ENCODE results near the gene B4GALT3.

The B4GALT3 gene

DNA sequence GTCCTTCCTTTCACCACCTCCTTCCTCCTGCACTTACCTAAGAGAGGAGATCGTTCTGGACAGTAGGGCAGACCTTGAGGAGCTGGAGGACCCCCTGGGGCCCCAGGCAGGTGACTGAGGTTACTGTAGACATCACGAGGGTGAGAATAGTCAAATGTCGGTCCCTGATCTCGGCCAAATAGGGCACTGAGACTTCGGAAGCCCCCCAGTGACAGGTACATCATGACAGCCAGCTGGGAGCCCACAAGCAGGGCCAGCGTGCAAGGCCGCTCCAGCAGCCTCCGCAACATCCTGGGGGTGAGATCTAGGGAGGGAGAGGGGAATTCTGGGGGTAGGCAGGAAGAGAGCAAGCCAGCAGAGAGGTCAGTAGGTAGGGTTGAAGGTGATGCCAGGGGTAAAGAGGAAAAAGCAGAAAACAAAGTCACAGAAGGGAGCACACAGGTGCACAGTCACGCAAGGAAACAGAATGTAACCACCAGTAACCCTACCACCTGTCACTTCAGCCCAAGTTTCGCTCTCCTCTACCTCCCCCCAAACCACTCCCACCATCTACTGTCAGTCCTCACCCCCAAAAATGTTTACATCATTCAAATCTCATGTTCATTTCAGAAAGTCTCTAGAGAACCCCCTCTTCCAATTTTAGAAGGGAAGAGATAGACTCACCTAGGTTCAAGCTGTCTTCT lies 1.4 kb downstream of the B4GALT3 start:
- no peak for ATAC-seq
- TF ChIP-seq OSR1 (CRISPR knock-in tag; IDR thresholded peaks at IDR 0.05) = no peak
- TF ChIP-seq ZFP30 (CRISPR knock-in tag; IDR thresholded peaks at IDR 0.05) = no peak
- no peak for TF ChIP-seq ZNF565 (CRISPR knock-in tag; conservative IDR thresholded peaks at IDR 0.05; ENCODE audit: low read depth)
- TF ChIP-seq TCF4 (CRISPR knock-in tag; IDR thresholded peaks at IDR 0.05; ENCODE audit: borderline replicate concordance) = no peak
- TF ChIP-seq ARNTL (CRISPR knock-in tag; IDR thresholded peaks at IDR 0.05; ENCODE audit: borderline replicate concordance, low read depth) = no peak
- TF ChIP-seq, protein P1, sequence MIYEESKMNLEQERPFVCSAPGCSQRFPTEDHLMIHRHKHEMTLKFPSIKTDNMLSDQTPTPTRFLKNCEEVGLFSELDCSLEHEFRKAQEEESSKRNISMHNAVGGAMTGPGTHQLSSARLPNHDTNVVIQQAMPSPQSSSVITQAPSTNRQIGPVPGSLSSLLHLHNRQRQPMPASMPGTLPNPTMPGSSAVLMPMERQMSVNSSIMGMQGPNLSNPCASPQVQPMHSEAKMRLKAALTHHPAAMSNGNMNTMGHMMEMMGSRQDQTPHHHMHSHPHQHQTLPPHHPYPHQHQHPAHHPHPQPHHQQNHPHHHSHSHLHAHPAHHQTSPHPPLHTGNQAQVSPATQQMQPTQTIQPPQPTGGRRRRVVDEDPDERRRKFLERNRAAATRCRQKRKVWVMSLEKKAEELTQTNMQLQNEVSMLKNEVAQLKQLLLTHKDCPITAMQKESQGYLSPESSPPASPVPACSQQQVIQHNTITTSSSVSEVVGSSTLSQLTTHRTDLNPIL (CRISPR knock-in tag; IDR thresholded peaks at IDR 0.05; ENCODE audit: low read depth) = no peak
- no peak for TF ChIP-seq ESRRG (CRISPR knock-in tag; IDR thresholded peaks at IDR 0.05)
- TF ChIP-seq ZC3H10 (CRISPR knock-in tag; IDR thresholded peaks at IDR 0.05) = no peak
- TF ChIP-seq PATZ1 (CRISPR knock-in tag; IDR thresholded peaks at IDR 0.05; ENCODE audit: borderline replicate concordance) = no peak
- TF ChIP-seq ISL1 (CRISPR knock-in tag; IDR thresholded peaks at IDR 0.05) = no peak
- no peak for TF ChIP-seq TOX (CRISPR knock-in tag; IDR thresholded peaks at IDR 0.05; ENCODE audit: borderline replicate concordance)
- no peak for TF ChIP-seq ZNF8 (CRISPR knock-in tag; IDR thresholded peaks at IDR 0.05)
- TF ChIP-seq BACH2 (CRISPR knock-in tag; IDR thresholded peaks at IDR 0.05; ENCODE audit: borderline replicate concordance) = no peak

DNA sequence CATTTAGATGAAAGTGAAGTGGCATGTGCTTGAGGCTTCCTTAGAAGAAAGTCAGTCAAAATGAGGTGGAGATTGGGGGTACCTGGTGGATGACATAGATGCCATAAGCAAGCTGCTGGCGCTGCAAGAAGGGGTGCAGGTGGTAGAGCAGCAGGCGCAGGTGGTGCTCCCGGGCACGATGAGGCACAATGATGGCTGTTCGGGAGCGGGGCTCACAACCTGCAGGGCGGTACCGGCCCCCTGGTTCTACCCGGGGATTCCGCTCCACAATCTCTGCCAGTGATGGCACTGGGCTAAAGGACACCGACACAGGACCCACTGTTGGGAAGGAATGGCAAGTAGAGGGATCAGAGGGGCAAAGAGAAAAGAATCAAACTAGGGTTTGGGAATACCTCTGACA lies 2.4 kb downstream of the B4GALT3 start:
- ATAC-seq = no peak
- TF ChIP-seq, protein P1 (CRISPR knock-in tag; IDR thresholded peaks at IDR 0.05; ENCODE audit: low read depth) = no peak
- TF ChIP-seq ZFP30 (CRISPR knock-in tag; IDR thresholded peaks at IDR 0.05) (no peak), TSHZ2 (CRISPR knock-in tag; IDR thresholded peaks at IDR 0.05) (no peak), BACH2 (CRISPR knock-in tag; IDR thresholded peaks at IDR 0.05; ENCODE audit: borderline replicate concordance) (no peak), PATZ1 (CRISPR knock-in tag; IDR thresholded peaks at IDR 0.05; ENCODE audit: borderline replicate concordance) (no peak)

- ATAC-seq = no peak
- TF ChIP-seq ZNF70 (CRISPR knock-in tag; IDR thresholded peaks at IDR 0.05) (no peak), OSR1 (CRISPR knock-in tag; IDR thresholded peaks at IDR 0.05) (no peak), ESRRG (CRISPR knock-in tag; IDR thresholded peaks at IDR 0.05) (no peak), ZNF565 (CRISPR knock-in tag; conservative IDR thresholded peaks at IDR 0.05; ENCODE audit: low read depth) (no peak), ARNTL (CRISPR knock-in tag; IDR thresholded peaks at IDR 0.05; ENCODE audit: borderline replicate concordance, low read depth) (no peak), TOX (CRISPR knock-in tag; IDR thresholded peaks at IDR 0.05; ENCODE audit: borderline replicate concordance) (no peak), BACH2 (CRISPR knock-in tag; IDR thresholded peaks at IDR 0.05; ENCODE audit: borderline replicate concordance) (no peak), ISL1 (CRISPR knock-in tag; IDR thresholded peaks at IDR 0.05) (no peak), TSHZ2 (CRISPR knock-in tag; IDR thresholded peaks at IDR 0.05) (no peak), ZNF8 (CRISPR knock-in tag; IDR thresholded peaks at IDR 0.05) (no peak)
- TF ChIP-seq, protein P2, sequence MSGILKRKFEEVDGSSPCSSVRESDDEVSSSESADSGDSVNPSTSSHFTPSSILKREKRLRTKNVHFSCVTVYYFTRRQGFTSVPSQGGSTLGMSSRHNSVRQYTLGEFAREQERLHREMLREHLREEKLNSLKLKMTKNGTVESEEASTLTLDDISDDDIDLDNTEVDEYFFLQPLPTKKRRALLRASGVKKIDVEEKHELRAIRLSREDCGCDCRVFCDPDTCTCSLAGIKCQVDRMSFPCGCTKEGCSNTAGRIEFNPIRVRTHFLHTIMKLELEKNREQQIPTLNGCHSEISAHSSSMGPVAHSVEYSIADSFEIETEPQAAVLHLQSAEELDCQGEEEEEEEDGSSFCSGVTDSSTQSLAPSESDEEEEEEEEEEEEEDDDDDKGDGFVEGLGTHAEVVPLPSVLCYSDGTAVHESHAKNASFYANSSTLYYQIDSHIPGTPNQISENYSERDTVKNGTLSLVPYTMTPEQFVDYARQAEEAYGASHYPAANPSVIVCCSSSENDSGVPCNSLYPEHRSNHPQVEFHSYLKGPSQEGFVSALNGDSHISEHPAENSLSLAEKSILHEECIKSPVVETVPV (CRISPR knock-in tag; IDR thresholded peaks at IDR 0.05) = no peak
- TF ChIP-seq, protein P1 (CRISPR knock-in tag; IDR thresholded peaks at IDR 0.05; ENCODE audit: low read depth) = no peak
- TF ChIP-seq, protein P3, sequence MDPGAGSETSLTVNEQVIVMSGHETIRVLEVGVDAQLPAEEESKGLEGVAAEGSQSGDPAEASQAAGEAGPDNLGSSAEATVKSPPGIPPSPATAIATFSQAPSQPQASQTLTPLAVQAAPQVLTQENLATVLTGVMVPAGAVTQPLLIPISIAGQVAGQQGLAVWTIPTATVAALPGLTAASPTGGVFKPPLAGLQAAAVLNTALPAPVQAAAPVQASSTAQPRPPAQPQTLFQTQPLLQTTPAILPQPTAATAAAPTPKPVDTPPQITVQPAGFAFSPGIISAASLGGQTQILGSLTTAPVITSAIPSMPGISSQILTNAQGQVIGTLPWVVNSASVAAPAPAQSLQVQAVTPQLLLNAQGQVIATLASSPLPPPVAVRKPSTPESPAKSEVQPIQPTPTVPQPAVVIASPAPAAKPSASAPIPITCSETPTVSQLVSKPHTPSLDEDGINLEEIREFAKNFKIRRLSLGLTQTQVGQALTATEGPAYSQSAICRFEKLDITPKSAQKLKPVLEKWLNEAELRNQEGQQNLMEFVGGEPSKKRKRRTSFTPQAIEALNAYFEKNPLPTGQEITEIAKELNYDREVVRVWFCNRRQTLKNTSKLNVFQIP (CRISPR knock-in tag; IDR thresholded peaks at IDR 0.05; ENCODE audit: borderline replicate concordance, low read depth) = no peak
These were observed 3.6 kb downstream of the B4GALT3 start for GRCh38 chr1:161173711-161174110.

Data from SK-N-SH treated with all-trans-retinoic acid at 6 μM for 48 hours (cell line).